PFSK-1 (cell line): Measurements from ENCODE around the gene PTPRK.

ENCODE experiments used
- POLR2AphosphoS5 ChIP-seq: IDR thresholded peaks from 2 replicates; pipeline ENCODE4 v1.6.1; 2012; ENCODE audit warnings: low read depth, mild to moderate bottlenecking, control low read depth, low read length, moderate library complexity
- SIN3A ChIP-seq: IDR thresholded peaks from 2 replicates; pipeline ENCODE4 v1.6.1; 2012; ENCODE audit warnings: mild to moderate bottlenecking, low read length, moderate library complexity, borderline replicate concordance; ENCODE audit not compliant: insufficient read depth
- TAF1 ChIP-seq: IDR thresholded peaks from 2 replicates; pipeline ENCODE4 v1.6.1; 2012; ENCODE audit warnings: low read length, control low read depth, borderline replicate concordance; ENCODE audit not compliant: insufficient read depth

- TF ChIP-seq POLR2AphosphoS5: no peak
- TF ChIP-seq SIN3A: no peak
- no peak for TF ChIP-seq TAF1
Measured at GRCh38 chr6:128508588-128509296, 11.7 kb downstream of the PTPRK start.
